ENCODE results near the gene LTB4R2. TPM values are rescaled to one million over a fixed set of nuclear protein-coding genes. Genes with fewer than 3 reads are reported as not detected.

Gene LTB4R2
- total and polyA plus RNA-seq, 2 experiments from 2014 or later: 0.40 to 12.6 TPM

GRCh38 chr14:24349742-24350141 lies 39.8 kb downstream of the LTB4R2 start:
- Mint-ChIP-seq H3K4me1 (no peaks in the 10 kb centered on the region), H3K4me3 (no peak overlapping the region), H3K27me3 (ENCODE audit: insufficient read depth, low read depth, poor library complexity) (peaks cover 24% of the 10 kb centered on the region), H3K27ac (no peak overlapping the region), H3K9me3 (no peaks in the 10 kb centered on the region), H3K36me3 (ENCODE audit: low read depth) (no peaks in the 10 kb centered on the region)
- Histone ChIP-seq H3K79me2 (replicated peaks; ENCODE audit: insufficient read depth) (no peaks in the 10 kb centered on the region), H3K9me2 (ENCODE audit: insufficient read depth) (no peaks in the 10 kb centered on the region), H4K20me1 (replicated peaks; ENCODE audit: insufficient read depth) (no peaks in the 10 kb centered on the region), H3K4me1 (ENCODE audit: insufficient read depth) (no peaks in the 10 kb centered on the region), H3K27ac (ENCODE audit: low read depth) (no peak overlapping the region), H3K4me3 (no peak overlapping the region), H2AFZ (no peak overlapping the region), H3K36me3 (ENCODE audit: insufficient read depth) (no peaks in the 10 kb centered on the region), H3K4me2 (no peak overlapping the region), H3F3A (replicated peaks; ENCODE audit: low read depth) (no peaks in the 10 kb centered on the region), H3K27me3 (ENCODE audit: insufficient read depth) (peaks cover 82% of the 10 kb centered on the region)
- TF ChIP-seq CREB1 (CRISPR knock-in tag; IDR thresholded peaks at IDR 0.05; ENCODE audit: low read depth): no peak
- TF ChIP-seq JUNB (IDR thresholded peaks at IDR 0.05; ENCODE audit: unreplicated experiment): no peak
- TF ChIP-seq EZH2 (IDR thresholded peaks at IDR 0.05; ENCODE audit: low read depth, unreplicated experiment): no peak
- TF ChIP-seq ZNF462 (CRISPR knock-in tag; IDR thresholded peaks at IDR 0.05): no peak
- no peak for TF ChIP-seq REST (IDR thresholded peaks at IDR 0.05; ENCODE audit: unreplicated experiment)
- no peak for TF ChIP-seq STAT1 (IDR thresholded peaks at IDR 0.05; ENCODE audit: unreplicated experiment)
- TF ChIP-seq CTCF (conservative IDR thresholded peaks at IDR 0.05; ENCODE audit: low read depth in 2 of 2): no peak
- ATAC-seq (no peak), DNase-seq (ENCODE audit: low spot score) (no peak)

Measured in GM23338 (cell line).